Measurements from ENCODE around the gene SLC44A5. TPM values are rescaled to one million over a fixed set of nuclear protein-coding genes. Genes with fewer than 3 reads are reported as not detected.

The SLC44A5 gene
- total RNA-seq, 1 donor from 2014 or later = not detected

DNA sequence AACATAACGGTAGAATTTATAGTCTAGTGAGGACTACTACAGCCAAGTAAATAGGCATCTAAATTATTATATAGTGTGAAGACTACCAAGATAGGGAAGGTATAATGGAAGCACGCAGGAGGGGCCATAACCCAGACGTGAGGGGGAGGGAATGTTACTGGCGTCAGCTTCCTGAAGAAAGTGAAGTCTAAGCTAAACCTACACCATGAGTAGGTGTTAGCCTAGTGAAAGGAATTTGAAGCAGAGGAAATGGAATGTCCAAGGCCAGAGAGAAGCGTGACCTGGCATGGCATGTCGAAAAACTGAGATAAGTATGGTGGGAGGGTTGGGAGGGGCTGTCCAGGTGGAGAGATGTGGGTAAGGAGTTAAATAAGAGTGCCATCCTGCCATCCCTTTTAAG lies 140.5 kb downstream of the SLC44A5 start:
- intact Hi-C loops (cut with micrococcal nuclease) = no loop called here
- no peaks in the 10 kb centered on the region for H3K27me3 Mint-ChIP-seq (ENCODE audit: low read depth)
- no peak overlapping the region for H3K27ac Mint-ChIP-seq

DNA sequence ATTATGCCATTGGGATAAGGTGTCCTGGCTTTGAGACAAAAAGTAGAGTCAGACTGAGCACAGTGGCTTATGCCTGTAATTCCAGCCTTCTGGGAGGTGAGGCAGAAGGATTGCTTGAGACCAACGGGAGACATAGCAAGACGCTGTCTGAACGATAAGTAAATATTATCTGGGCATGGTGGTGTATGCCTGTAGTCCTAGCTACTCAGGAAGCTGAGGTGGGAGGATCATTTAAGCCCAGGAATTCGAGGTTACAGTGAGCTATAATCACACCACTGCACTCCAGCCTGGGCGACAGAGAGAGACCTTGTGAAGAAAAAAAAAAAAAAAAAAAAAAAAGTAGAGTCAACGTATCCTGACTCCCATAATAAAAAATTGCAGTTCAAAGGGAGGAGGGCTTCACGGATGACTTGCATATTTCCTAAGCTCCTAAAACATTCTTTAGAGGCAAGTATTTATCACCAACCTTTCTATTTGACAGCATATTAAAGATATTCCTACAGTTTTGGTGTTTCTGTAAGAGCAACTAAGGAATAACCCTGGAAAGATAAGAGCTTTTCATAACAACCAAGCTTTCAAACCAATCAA lies 141.2 kb downstream of the SLC44A5 start:
- H3K4me1 Mint-ChIP-seq (ENCODE audit: low read depth) = no peaks in the 10 kb centered on the region
- H3K36me3 Mint-ChIP-seq (ENCODE audit: low read depth) = no peaks in the 10 kb centered on the region
- DNase-seq (ENCODE audit: low spot score) = no peak
- no peak overlapping the region for H3K4me3 Mint-ChIP-seq (ENCODE audit: low read depth)
- intact Hi-C loops (cut with micrococcal nuclease) = no loop called here
- no peaks in the 10 kb centered on the region for H3K9me3 Mint-ChIP-seq
- H3K27ac Mint-ChIP-seq = no peak overlapping the region
- H3K27me3 Mint-ChIP-seq (ENCODE audit: low read depth) = no peaks in the 10 kb centered on the region

More for the DNA sequence above, 140.5 kb downstream of the SLC44A5 start:
- Mint-ChIP-seq H3K36me3 (ENCODE audit: low read depth) (no peaks in the 10 kb centered on the region), H3K4me3 (ENCODE audit: low read depth) (no peak overlapping the region), H3K9me3 (no peaks in the 10 kb centered on the region), H3K4me1 (ENCODE audit: low read depth) (no peaks in the 10 kb centered on the region)
- DNase-seq (ENCODE audit: low spot score) = no peak

DNA sequence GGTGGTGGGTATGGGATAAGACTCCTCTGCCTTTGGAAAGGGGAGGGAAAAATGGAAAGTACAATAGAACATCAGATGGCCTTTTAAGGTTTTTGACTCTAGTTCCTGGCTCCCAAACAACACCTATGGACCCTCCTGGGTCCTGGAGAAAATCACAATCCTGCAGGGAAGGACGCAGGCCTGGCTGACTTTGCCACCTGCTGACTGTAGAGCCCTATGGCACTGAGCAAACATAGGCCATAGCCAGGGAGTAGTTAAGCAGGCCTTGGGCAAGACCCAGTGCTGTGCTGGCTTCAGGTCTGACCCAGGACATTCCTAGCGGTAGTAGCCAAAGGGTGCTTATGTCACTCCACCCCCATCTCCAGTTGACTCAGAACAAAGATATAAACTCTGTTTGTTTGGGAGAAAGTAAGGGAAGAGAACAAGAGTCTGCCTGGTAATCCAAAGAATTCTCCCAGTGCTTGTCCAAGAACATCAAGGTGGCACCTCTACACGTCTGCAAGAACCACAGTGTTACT lies 149.0 kb downstream of the SLC44A5 start:
- Mint-ChIP-seq H3K27me3 (ENCODE audit: low read depth) (no peaks in the 10 kb centered on the region), H3K27ac (no peak overlapping the region), H3K4me1 (ENCODE audit: low read depth) (no peaks in the 10 kb centered on the region), H3K9me3 (peaks cover 9% of the 10 kb centered on the region), H3K36me3 (ENCODE audit: low read depth) (no peaks in the 10 kb centered on the region), H3K4me3 (ENCODE audit: low read depth) (no peak overlapping the region)
- intact Hi-C loops (cut with micrococcal nuclease) = no loop called here
- DNase-seq (ENCODE audit: low spot score) = no peak

DNA sequence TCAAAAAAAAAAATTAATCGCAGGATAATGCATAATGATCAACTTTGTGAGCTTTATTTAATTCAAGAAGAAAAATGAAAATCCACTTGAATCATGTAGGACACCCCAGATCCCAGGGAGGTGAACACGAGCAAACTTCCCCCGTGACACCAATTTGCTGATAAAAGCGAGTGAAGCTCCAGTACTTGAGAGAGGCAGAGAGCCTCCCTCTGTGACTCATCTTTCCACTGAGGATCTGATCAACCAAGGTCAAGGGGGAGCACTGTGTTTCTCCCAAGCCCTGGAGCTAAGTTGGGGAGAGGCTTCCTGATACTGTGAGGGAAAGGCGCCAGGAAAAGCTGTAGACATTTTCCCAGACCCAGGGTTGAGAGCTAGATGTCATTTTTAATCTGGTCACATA lies 160.9 kb downstream of the SLC44A5 start:
- Mint-ChIP-seq H3K4me3 (ENCODE audit: low read depth) (no peak overlapping the region), H3K27ac (no peak overlapping the region), H3K36me3 (ENCODE audit: low read depth) (no peaks in the 10 kb centered on the region), H3K27me3 (ENCODE audit: low read depth) (no peaks in the 10 kb centered on the region), H3K9me3 (peaks cover 5% of the 10 kb centered on the region), H3K4me1 (ENCODE audit: low read depth) (no peaks in the 10 kb centered on the region)
- intact Hi-C loops (cut with micrococcal nuclease) = no loop called here
- no peak for DNase-seq (ENCODE audit: low spot score)

DNA sequence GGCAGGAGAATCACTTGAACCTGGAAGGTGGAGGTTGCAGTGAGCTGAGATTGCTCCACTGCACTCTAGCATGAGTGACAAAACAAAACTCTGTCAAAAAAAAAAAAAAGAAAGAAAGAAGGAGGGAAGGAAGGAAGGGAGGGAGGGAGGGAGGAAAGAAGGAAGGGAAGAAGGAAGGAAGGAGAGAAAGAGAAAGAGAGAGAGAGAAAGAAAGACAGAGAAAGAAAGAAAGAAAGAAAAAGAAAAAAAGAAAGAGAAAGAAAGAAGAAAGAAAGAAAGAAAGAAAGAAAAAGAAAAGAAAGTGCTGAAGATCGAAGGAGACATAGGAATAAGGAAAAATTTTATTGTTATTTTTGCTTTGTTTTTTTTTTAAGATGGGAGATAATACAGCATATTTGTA lies 166.7 kb downstream of the SLC44A5 start:
- no peak for DNase-seq (ENCODE audit: low spot score)
- no peaks in the 10 kb centered on the region for H3K9me3 Mint-ChIP-seq
- H3K36me3 Mint-ChIP-seq (ENCODE audit: low read depth) = no peaks in the 10 kb centered on the region
- H3K4me1 Mint-ChIP-seq (ENCODE audit: low read depth) = no peaks in the 10 kb centered on the region
- intact Hi-C loops (cut with micrococcal nuclease) = no loop called here
- H3K27me3 Mint-ChIP-seq (ENCODE audit: low read depth) = no peaks in the 10 kb centered on the region
- H3K27ac Mint-ChIP-seq = no peak overlapping the region
- no peak overlapping the region for H3K4me3 Mint-ChIP-seq (ENCODE audit: low read depth)

DNA sequence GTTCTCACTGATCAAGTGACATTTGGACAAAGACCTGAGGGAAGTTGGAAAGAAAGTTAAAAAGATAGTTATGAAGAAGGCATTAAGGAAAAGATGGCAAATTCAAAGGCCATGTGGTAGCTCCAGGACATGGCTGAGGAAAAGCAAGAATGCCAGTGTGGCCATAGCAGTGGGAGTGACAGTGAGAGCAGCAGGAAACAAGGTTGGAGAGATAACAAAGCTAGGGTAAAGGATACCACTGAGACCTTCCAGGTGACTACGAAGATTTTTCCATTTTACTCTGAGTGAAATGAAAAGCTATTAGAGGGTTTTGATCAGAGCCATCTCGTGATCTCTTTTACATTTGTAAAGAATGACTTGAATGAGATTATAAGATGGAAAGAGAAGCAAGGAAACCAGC lies 170.6 kb downstream of the SLC44A5 start:
- no peak overlapping the region for H3K4me3 Mint-ChIP-seq (ENCODE audit: low read depth)
- no peaks in the 10 kb centered on the region for H3K27me3 Mint-ChIP-seq (ENCODE audit: low read depth)
- intact Hi-C loops (cut with micrococcal nuclease) = no loop called here
- H3K4me1 Mint-ChIP-seq (ENCODE audit: low read depth) = no peaks in the 10 kb centered on the region
- H3K9me3 Mint-ChIP-seq = no peaks in the 10 kb centered on the region
- no peak overlapping the region for H3K27ac Mint-ChIP-seq
- H3K36me3 Mint-ChIP-seq (ENCODE audit: low read depth) = no peaks in the 10 kb centered on the region
- no peak for DNase-seq (ENCODE audit: low spot score)

DNA sequence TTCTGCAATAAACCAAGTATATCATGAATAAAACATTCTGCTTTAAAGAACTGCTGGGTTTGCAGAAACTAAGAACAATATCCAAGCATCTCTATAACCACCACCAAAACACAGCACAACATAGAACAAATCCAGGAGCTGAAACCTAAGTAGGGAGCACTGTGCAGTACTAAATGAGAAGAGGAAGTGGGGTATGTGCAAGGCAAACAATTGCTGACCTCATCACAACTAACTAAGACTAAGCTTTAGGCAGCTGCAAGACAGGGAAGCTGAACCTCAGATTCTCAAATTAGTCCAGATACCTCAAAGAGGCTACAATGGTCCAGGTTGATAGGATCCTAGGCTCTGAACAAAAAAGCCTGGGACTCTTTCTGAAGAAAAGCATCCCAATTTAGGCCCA lies 172.6 kb downstream of the SLC44A5 start:
- no peak for DNase-seq (ENCODE audit: low spot score)
- intact Hi-C loops (cut with micrococcal nuclease) = no loop called here
- Mint-ChIP-seq H3K36me3 (ENCODE audit: low read depth) (no peaks in the 10 kb centered on the region), H3K27me3 (ENCODE audit: low read depth) (no peaks in the 10 kb centered on the region), H3K9me3 (no peaks in the 10 kb centered on the region), H3K27ac (no peak overlapping the region), H3K4me1 (ENCODE audit: low read depth) (no peaks in the 10 kb centered on the region), H3K4me3 (ENCODE audit: low read depth) (no peak overlapping the region)

DNA sequence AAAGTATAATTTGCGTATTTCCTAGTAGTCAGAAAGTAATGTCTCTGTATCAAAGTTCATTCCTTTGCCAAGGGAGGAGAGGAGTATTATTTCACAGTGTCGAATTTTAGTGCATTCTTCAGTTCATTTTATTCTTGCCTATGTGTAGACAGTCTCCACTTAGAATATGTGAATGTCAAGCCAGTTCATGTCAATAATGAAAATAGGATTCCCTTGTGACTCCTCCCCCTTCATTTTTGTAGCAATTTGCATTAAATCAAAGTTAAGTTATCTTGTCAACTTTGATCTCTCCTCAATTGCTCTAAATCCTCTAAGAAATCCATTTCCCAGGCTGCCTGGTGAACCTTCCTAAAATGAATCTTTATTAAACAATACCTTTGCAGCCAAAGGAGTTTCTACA lies 179.1 kb downstream of the SLC44A5 start:
- Mint-ChIP-seq H3K27ac (no peak overlapping the region), H3K36me3 (ENCODE audit: low read depth) (no peaks in the 10 kb centered on the region), H3K4me3 (ENCODE audit: low read depth) (no peak overlapping the region), H3K27me3 (ENCODE audit: low read depth) (no peaks in the 10 kb centered on the region), H3K4me1 (ENCODE audit: low read depth) (no peaks in the 10 kb centered on the region), H3K9me3 (no peaks in the 10 kb centered on the region)
- no peak for DNase-seq (ENCODE audit: low spot score)
- intact Hi-C loops (cut with micrococcal nuclease) = no loop called here

DNA sequence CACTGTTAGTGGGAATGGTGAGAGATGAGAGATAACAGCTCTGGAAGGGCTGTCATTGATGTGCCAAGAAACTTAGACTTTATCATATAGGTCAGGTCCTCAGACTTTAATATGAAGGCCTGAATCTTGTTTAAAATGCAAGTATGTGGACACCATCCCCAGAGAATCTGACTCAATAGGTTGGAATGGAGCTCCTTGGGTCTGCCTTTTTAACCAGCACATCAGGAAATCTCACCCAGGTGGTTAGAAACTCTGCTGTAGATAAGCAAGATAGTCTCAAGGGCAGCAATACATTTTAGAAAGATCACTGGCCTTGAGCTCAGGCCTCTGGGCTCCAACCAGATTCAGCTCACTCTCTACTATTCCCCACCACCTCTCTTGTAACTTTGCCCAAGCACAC lies 180.4 kb downstream of the SLC44A5 start:
- Mint-ChIP-seq H3K27ac (no peak overlapping the region), H3K4me1 (ENCODE audit: low read depth) (no peaks in the 10 kb centered on the region), H3K36me3 (ENCODE audit: low read depth) (no peaks in the 10 kb centered on the region), H3K4me3 (ENCODE audit: low read depth) (no peak overlapping the region), H3K9me3 (no peaks in the 10 kb centered on the region), H3K27me3 (ENCODE audit: low read depth) (no peaks in the 10 kb centered on the region)
- intact Hi-C loops (cut with micrococcal nuclease) = no loop called here
- DNase-seq (ENCODE audit: low spot score) = no peak

DNA sequence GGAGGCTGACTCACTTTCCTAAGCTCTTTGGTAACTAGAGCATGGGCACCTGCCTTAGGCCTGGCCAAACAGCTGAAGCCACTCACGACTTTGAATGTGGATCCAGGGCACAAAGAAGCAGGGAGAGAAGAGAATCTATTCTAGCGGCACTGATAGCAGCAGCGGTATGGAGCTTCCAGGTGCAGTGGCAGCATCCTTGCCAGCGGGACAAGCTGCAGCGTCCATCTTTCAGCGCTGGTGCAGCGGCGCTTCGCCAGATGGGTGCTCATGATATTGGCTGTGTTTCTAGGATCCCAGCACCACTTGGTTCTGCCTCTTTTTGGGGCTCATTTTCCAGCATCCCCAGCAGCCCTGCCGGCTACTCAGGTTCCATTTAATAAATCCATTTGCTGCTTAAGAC lies 184.2 kb downstream of the SLC44A5 start:
- Mint-ChIP-seq H3K4me3 (ENCODE audit: low read depth) (no peak overlapping the region), H3K9me3 (no peaks in the 10 kb centered on the region), H3K27me3 (ENCODE audit: low read depth) (no peaks in the 10 kb centered on the region), H3K4me1 (ENCODE audit: low read depth) (no peaks in the 10 kb centered on the region), H3K27ac (no peak overlapping the region), H3K36me3 (ENCODE audit: low read depth) (no peaks in the 10 kb centered on the region)
- intact Hi-C loops (cut with micrococcal nuclease) = no loop called here
- no peak for DNase-seq (ENCODE audit: low spot score)

DNA sequence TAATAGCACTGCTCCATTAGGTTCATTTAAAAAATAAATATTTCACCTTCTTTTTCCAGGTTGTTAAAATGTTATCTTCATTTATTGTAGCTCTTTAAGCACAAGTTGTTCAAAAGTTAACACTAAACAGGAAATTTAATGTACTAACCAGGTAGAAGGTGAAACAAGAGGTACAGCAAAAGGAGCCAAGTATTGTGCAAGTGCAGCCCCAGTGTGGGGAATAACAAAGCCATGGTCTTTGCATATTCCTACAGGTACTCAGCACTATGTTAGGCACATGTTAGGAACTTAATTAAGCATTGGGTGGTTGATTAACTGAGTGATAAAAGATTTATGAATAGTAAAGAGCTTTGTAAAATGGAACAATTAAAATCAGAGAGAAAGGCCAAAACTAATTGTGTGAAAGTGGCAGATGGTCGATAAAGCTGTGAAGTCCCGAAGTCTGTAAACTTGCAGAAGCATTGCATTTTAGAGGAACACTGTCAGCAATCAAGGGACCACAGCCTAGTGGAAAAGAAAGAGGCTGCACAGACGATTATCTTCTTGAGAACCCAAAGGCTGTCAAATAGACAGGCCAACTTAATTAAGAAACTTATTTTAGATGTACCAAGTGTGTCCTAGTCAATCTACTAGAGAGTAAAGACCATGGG lies 185.8 kb downstream of the SLC44A5 start:
- DNase-seq (ENCODE audit: low spot score) = no peak
- no peak overlapping the region for H3K27ac Mint-ChIP-seq

DNA sequence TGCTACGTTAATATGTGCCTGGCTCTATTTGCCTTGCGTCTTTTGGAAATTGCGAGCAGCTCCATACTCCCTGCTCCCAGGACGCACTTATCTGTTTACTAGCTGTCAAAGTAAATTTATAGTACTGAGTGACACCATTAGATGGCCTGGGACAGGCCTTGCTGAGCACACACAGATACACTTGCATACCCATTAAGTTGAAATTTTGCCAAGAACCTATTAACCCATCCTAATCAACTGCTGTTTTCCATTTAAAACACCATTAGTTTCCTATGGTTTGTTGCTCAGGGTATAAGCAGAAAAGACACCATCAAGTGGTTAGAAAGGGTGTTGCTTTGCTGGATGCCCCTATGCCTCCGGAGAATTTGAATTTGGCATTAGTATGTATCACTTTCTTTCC lies 187.3 kb downstream of the SLC44A5 start:
- Mint-ChIP-seq H3K27me3 (ENCODE audit: low read depth) (no peaks in the 10 kb centered on the region), H3K27ac (no peak overlapping the region), H3K4me1 (ENCODE audit: low read depth) (no peaks in the 10 kb centered on the region), H3K9me3 (no peaks in the 10 kb centered on the region), H3K4me3 (ENCODE audit: low read depth) (no peak overlapping the region), H3K36me3 (ENCODE audit: low read depth) (no peaks in the 10 kb centered on the region)
- intact Hi-C loops (cut with micrococcal nuclease) = no loop called here
- no peak for DNase-seq (ENCODE audit: low spot score)

More for the DNA sequence above, 185.8 kb downstream of the SLC44A5 start:
- H3K36me3 Mint-ChIP-seq (ENCODE audit: low read depth) = no peaks in the 10 kb centered on the region
- no peaks in the 10 kb centered on the region for H3K27me3 Mint-ChIP-seq (ENCODE audit: low read depth)
- H3K4me1 Mint-ChIP-seq (ENCODE audit: low read depth) = no peaks in the 10 kb centered on the region
- H3K4me3 Mint-ChIP-seq (ENCODE audit: low read depth) = no peak overlapping the region
- intact Hi-C loops (cut with micrococcal nuclease) = no loop called here
- H3K9me3 Mint-ChIP-seq = no peaks in the 10 kb centered on the region

DNA sequence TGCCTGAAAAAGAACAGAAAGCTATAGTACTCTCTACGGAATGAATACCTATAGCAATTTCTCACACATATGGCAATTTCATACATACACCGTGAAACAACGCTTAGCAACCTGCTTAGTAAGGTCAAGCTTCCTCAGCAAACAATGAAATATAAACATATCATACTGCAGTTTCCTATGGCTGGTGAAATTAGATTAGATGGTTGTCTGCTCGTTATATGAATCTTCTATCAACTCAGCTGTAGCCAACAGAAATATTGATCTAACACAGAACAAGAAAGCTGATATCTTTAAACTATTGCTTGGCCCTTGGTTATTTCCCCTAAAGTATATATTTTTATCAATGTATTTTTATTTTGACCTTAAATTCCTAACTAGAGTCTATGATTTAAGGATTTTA lies 187.8 kb downstream of the SLC44A5 start:
- intact Hi-C loops (cut with micrococcal nuclease) = no loop called here
- Mint-ChIP-seq H3K9me3 (no peaks in the 10 kb centered on the region), H3K36me3 (ENCODE audit: low read depth) (no peaks in the 10 kb centered on the region), H3K4me1 (ENCODE audit: low read depth) (no peaks in the 10 kb centered on the region), H3K27me3 (ENCODE audit: low read depth) (no peaks in the 10 kb centered on the region), H3K27ac (no peak overlapping the region), H3K4me3 (ENCODE audit: low read depth) (no peak overlapping the region)
- no peak for DNase-seq (ENCODE audit: low spot score)

All from activated T-helper 2 cell treated with anti-CD3 and anti-CD28 coated beads, Interferon-gamma antibody, Interleukin-2, Interleukin-4, amounts not matched to agents 10 μg/mL and 5 μg/mL and 100 μg/mL, durations not matched to agents 14 hours and 24 hours and 36 hours (primary cell).